ENCODE measurements around the gene PCDHGC5. TPM values are rescaled to one million over a fixed set of nuclear protein-coding genes. Genes with fewer than 3 reads are reported as not detected.

The PCDHGC5 gene
- total and polyA plus RNA-seq, 9 of the 15 experiments (the other 6 are each of a cell fraction or from before 2014, with no cell fraction given), result not detected

DNA sequence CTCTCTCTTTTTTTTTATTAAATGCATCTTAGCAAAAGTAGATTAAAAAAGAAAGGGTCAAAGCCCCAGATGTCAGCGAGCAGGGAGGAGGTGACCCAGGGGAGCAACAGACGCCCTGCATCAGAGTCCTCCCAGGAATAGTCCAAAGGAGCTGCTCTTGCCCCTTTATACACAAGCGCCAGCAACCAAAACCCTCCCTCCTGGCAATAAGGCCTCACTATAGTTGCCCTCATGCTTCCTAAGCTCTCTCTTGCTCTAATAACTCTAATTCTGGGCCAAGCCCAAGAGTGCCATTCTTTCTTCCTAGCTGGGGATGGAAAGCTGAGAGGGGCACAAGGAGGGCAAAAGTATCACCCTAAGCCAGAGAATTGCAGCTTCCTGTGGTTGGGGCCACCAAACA lies 26.3 kb downstream of the PCDHGC5 start (continued):
- TF ChIP-seq YBX1 (IDR thresholded peaks at IDR 0.05), result no peak
- TF ChIP-seq, protein P1, sequence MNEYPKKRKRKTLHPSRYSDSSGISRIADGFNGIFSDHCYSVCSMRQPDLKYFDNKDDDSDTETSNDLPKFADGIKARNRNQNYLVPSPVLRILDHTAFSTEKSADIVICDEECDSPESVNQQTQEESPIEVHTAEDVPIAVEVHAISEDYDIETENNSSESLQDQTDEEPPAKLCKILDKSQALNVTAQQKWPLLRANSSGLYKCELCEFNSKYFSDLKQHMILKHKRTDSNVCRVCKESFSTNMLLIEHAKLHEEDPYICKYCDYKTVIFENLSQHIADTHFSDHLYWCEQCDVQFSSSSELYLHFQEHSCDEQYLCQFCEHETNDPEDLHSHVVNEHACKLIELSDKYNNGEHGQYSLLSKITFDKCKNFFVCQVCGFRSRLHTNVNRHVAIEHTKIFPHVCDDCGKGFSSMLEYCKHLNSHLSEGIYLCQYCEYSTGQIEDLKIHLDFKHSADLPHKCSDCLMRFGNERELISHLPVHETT (CRISPR knock-in tag; conservative IDR thresholded peaks at IDR 0.05 in 1 of 2, IDR thresholded peaks at IDR 0.05 in 1 of 2), result no peak
- TF ChIP-seq ATF1 (CRISPR knock-in tag; IDR thresholded peaks at IDR 0.05), result no peak
- no peak for TF ChIP-seq ATF1 (tag; IDR thresholded peaks at IDR 0.05)
- no peak for TF ChIP-seq MAFK (IDR thresholded peaks at IDR 0.05; ENCODE audit: low read length)
- no peak for TF ChIP-seq RBM39 (optimal IDR thresholded peaks at IDR 0.05; ENCODE audit: low read depth, low read length)
- TF ChIP-seq, protein P2, sequence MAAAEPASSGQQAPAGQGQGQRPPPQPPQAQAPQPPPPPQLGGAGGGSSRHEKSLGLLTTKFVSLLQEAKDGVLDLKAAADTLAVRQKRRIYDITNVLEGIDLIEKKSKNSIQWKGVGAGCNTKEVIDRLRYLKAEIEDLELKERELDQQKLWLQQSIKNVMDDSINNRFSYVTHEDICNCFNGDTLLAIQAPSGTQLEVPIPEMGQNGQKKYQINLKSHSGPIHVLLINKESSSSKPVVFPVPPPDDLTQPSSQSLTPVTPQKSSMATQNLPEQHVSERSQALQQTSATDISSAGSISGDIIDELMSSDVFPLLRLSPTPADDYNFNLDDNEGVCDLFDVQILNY (CRISPR knock-in tag; IDR thresholded peaks at IDR 0.05), result no peak
- TF ChIP-seq KHSRP (IDR thresholded peaks at IDR 0.05), result no peak
- TF ChIP-seq CHAMP1 (IDR thresholded peaks at IDR 0.05), result no peak

All from K562 (cell line).